Measurements from ENCODE around the gene ABCC6.
"Not testable (repeated sequence)": the region's sequence is repeated elsewhere in the genome, so short reads cannot be mapped to it uniquely, and the experiment has no call there.

GRCh38 chr16:16104804-16105141, 118.5 kb downstream of the ABCC6 start:
- TF ChIP-seq CTCF, POLR2A (IDR thresholded peaks at IDR 0.05): not testable (repeated sequence)

Measured in esophagus squamous epithelium (tissue), 4 donors.